Osteoblast (primary cell): Measurements from ENCODE around the gene AMOTL1. TPM values are rescaled to one million over a fixed set of nuclear protein-coding genes. Genes with fewer than 3 reads are reported as not detected.

Experiments
- DNase-seq: peaks from one replicate; pipeline ENCODE4 v3.0.0; 2011; ENCODE audit warnings: low spot score, mixed read lengths; ENCODE audit not compliant: insufficient read length; ENCODE audit errors: missing footprints
- H2AFZ ChIP-seq: 2 replicates; pipeline ENCODE4 v1.6.0; 2011; ENCODE audit warnings: mild to moderate bottlenecking, low read length
- H3K27ac ChIP-seq: 2 replicates; pipeline ENCODE4 v1.5.1; 2011; ENCODE audit warnings: mild to moderate bottlenecking, low read depth, low read length, moderate library complexity
- H3K27me3 ChIP-seq: 2 replicates; pipeline ENCODE4 v1.6.0; 2012; ENCODE audit warnings: mild to moderate bottlenecking, control low read depth, inconsistent platforms, low read length, moderate library complexity; ENCODE audit not compliant: insufficient read depth
- H3K36me3 ChIP-seq: 2 replicates; pipeline ENCODE4 v1.5.1; 2011; ENCODE audit warnings: mild to moderate bottlenecking, low read length, control low read depth, moderate library complexity; ENCODE audit not compliant: insufficient read depth
- H3K4me1 ChIP-seq: 2 replicates; pipeline ENCODE4 v1.5.1; 2011; ENCODE audit warnings: mild to moderate bottlenecking, low read length, control low read depth, moderate library complexity; ENCODE audit not compliant: insufficient read depth
- H3K4me2 ChIP-seq: 2 replicates; pipeline ENCODE4 v1.6.0; 2011; ENCODE audit warnings: mild to moderate bottlenecking, low read length; ENCODE audit not compliant: insufficient read depth
- H3K4me3 ChIP-seq: fragments of 200-600 bp; sonication (generic); 3 replicates; pipeline ENCODE4 v1.5.1; 2012; ENCODE audit warnings: mild to moderate bottlenecking, low read length, inconsistent platforms; ENCODE audit not compliant: insufficient read depth
- H3K79me2 ChIP-seq: 2 replicates; pipeline ENCODE4 v1.6.0; 2012; ENCODE audit warnings: mild to moderate bottlenecking, low read length, control low read depth, inconsistent platforms; ENCODE audit not compliant: insufficient read depth
- H3K9me3 ChIP-seq: 2 replicates; pipeline ENCODE4 v1.5.1; 2011; ENCODE audit warnings: low read depth, low read length, control low read depth
- H4K20me1 ChIP-seq: 2 replicates; pipeline ENCODE4 v1.6.0; 2012; ENCODE audit warnings: mild to moderate bottlenecking, low read length, control low read depth; ENCODE audit not compliant: insufficient read depth
- total RNA-seq: library from RNA; depleted of rRNA; stranded (reverse); fragments of >200 nt; gene quantifications from 2 replicates; pipeline ENCODE4 v1.2.3, GENCODE V29; 2012
- TF ChIP-seq, protein P1 (sequence below): IDR thresholded peaks from 2 replicates; pipeline ENCODE4 v1.5.1; 2011; ENCODE audit warnings: mild to moderate bottlenecking, low read depth, low read length, moderate library complexity; ENCODE audit errors: extremely low read depth

The AMOTL1 gene
- total RNA-seq, 1 donor: 53.6 TPM

DNA sequence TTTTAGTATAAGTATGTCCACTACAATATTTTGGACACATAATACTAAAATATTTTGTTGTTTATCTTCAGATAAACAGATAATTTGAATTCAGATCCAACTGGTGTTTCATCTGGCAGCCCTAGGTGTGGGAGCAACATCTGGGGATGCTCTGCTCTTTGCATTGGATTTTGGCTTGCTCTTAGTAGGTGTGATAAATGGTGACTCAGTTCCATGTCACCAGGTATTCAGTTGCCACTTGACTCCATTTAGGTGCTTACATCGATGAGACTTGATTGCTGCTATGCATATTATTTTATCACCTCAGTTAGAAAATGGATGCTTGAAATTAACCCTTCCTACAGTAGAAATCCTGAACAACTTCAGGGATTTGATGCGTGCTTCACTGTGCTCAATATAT, 13.3 kb upstream of the AMOTL1 start:
- TF ChIP-seq, protein P1, sequence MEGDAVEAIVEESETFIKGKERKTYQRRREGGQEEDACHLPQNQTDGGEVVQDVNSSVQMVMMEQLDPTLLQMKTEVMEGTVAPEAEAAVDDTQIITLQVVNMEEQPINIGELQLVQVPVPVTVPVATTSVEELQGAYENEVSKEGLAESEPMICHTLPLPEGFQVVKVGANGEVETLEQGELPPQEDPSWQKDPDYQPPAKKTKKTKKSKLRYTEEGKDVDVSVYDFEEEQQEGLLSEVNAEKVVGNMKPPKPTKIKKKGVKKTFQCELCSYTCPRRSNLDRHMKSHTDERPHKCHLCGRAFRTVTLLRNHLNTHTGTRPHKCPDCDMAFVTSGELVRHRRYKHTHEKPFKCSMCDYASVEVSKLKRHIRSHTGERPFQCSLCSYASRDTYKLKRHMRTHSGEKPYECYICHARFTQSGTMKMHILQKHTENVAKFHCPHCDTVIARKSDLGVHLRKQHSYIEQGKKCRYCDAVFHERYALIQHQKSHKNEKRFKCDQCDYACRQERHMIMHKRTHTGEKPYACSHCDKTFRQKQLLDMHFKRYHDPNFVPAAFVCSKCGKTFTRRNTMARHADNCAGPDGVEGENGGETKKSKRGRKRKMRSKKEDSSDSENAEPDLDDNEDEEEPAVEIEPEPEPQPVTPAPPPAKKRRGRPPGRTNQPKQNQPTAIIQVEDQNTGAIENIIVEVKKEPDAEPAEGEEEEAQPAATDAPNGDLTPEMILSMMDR: no peak
- DNase-seq: no peak
- Histone ChIP-seq H2AFZ (no peak overlapping the region), H3K9me3 (no peaks in the 10 kb centered on the region), H3K4me1 (peaks cover 17% of the 10 kb centered on the region), H3K79me2 (no peaks in the 10 kb centered on the region), H4K20me1 (no peaks in the 10 kb centered on the region), H3K4me2 (no peak overlapping the region), H3K36me3 (no peaks in the 10 kb centered on the region), H3K27me3 (no peaks in the 10 kb centered on the region), H3K4me3 (no peak overlapping the region), H3K27ac (no peak overlapping the region)

DNA sequence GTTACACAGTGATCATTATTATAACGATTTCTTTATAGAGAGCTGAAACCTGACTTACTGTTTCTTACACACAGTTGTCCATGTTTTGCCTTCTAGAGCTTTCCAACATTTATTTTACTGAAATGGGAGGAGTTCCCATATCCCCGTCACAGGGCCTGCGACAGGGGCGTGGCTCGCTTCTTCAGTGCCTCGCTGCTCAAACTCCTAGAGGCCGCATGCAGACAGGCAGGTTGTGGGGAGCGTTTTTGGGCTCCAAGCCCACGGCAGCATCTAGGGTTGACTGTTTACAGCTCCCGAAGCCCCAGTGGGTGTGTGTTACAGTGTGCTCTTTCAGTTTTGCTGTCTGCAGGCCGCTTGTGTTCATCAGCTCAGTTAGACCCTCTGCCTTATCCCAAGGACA, 12.7 kb upstream of the AMOTL1 start:
- DNase-seq: no peak
- TF ChIP-seq, protein P1: no peak
- Histone ChIP-seq H3K27me3 (no peaks in the 10 kb centered on the region), H3K4me2 (no peak overlapping the region), H2AFZ (no peak overlapping the region), H3K4me1 (peaks cover 14% of the 10 kb centered on the region), H3K4me3 (no peak overlapping the region), H3K79me2 (no peaks in the 10 kb centered on the region), H3K36me3 (no peaks in the 10 kb centered on the region), H3K27ac (no peak overlapping the region), H3K9me3 (no peaks in the 10 kb centered on the region), H4K20me1 (no peaks in the 10 kb centered on the region)

DNA sequence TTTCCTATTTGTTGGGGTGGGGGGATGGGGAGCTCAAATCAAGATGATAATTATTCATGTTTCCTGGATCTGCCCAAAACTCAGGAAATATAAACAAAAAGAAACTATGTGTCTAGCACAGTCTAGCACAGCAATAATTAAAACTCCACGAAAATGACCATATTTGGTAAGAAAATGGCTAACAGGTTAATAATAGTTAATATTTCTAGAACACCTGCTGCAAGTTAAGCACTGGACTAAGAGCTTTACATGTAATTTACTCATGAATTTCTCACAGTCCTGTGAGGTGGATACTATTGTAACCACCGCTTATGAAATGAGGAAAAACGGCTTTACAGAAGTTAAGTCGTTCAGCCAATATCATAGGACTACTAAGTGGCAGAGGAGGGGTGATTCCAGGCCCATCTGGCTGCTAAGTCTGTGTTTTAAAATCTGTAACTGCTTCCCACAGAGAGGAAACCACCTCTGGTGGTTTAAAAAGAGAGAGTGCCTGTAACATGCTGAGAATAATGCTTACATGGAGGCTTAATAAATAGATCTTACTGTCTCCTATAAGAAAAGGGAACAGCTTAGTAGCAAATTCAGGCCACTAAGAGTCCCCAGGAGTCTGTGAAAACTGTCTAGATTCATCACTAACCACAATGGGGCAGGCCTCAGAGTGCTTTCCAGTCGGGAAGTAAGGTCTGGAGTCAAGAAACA, 11.0 kb upstream of the AMOTL1 start:
- TF ChIP-seq, protein P1: no peak

DNA sequence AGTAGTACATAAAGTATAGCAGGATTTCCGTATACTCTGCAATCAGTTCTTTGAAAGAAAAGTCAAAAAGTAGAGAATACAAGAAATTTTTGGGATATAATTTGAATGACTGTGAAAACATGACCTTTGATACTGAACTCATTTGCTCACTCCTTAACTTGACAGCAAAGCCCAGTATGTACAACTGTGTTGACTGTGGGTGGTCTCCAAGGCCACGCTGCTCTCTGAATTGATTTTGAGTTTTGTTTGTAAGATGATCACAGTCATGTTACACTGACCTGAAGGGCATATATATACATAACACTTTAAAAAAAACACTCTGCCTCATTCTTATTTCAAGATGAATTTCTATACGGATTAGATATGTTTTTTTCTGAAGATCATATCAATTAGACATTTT, 9.5 kb upstream of the AMOTL1 start:
- no peak overlapping the region for H3K4me2 ChIP-seq
- no peaks in the 10 kb centered on the region for H3K27me3 ChIP-seq
- no peaks in the 10 kb centered on the region for H4K20me1 ChIP-seq
- no peak for DNase-seq
- H3K4me3 ChIP-seq: no peak overlapping the region
- H3K4me1 ChIP-seq: no peaks in the 10 kb centered on the region
- no peaks in the 10 kb centered on the region for H3K9me3 ChIP-seq
- TF ChIP-seq, protein P1: no peak
- no peaks in the 10 kb centered on the region for H3K79me2 ChIP-seq
- no peaks in the 10 kb centered on the region for H3K36me3 ChIP-seq
- no peak overlapping the region for H2AFZ ChIP-seq
- no peak overlapping the region for H3K27ac ChIP-seq

More for the DNA sequence above, 11.0 kb upstream of the AMOTL1 start:
- Histone ChIP-seq H3K27ac (no peak overlapping the region), H2AFZ (no peak overlapping the region), H3K4me1 (peaks cover 2% of the 10 kb centered on the region), H3K36me3 (no peaks in the 10 kb centered on the region), H3K4me3 (no peak overlapping the region), H3K79me2 (no peaks in the 10 kb centered on the region), H3K4me2 (no peak overlapping the region), H4K20me1 (no peaks in the 10 kb centered on the region), H3K9me3 (no peaks in the 10 kb centered on the region), H3K27me3 (no peaks in the 10 kb centered on the region)
- DNase-seq: no peak
